IPS-18a (cell line): ENCODE measurements around the gene C2.

Source experiments
- H3K27ac ChIP-seq: one replicate; pipeline ENCODE4 v1.5.1; 2013; ENCODE audit warnings: low read length
- H3K27me3 ChIP-seq: one replicate; pipeline ENCODE4 v1.6.1; 2013; ENCODE audit warnings: mild to moderate bottlenecking, low read length; ENCODE audit not compliant: control insufficient read depth, insufficient read depth
- H3K36me3 ChIP-seq: one replicate; pipeline ENCODE4 v1.6.1; 2013; ENCODE audit warnings: low read depth, low read length; ENCODE audit not compliant: control insufficient read depth
- H3K4me1 ChIP-seq: one replicate; pipeline ENCODE4 v1.6.1; 2013; ENCODE audit warnings: low read depth, low read length; ENCODE audit not compliant: control insufficient read depth
- H3K4me3 ChIP-seq: one replicate; pipeline ENCODE4 v1.5.1; 2013; ENCODE audit warnings: low read length
- H3K9ac ChIP-seq: one replicate; pipeline ENCODE4 v1.6.1; 2013; ENCODE audit warnings: mild to moderate bottlenecking, low read length, moderate library complexity
- H3K9me3 ChIP-seq: one replicate; pipeline ENCODE4 v1.6.1; 2013; ENCODE audit warnings: low read depth, low read length; ENCODE audit not compliant: control insufficient read depth

Gene C2

GRCh38 chr6:31965700-31966099 is 38.2 kb downstream of the C2 start:
- H3K36me3 ChIP-seq = peaks cover 70% of the 10 kb centered on the region
- H3K27me3 ChIP-seq = no peaks in the 10 kb centered on the region
- no peak overlapping the region for H3K4me3 ChIP-seq
- H3K4me1 ChIP-seq = no peaks in the 10 kb centered on the region
- H3K9ac ChIP-seq = no peak overlapping the region
- no peak overlapping the region for H3K27ac ChIP-seq
- no peaks in the 10 kb centered on the region for H3K9me3 ChIP-seq

GRCh38 chr6:31966506-31966905 is 39.0 kb downstream of the C2 start:
- H3K36me3 ChIP-seq = peaks cover 67% of the 10 kb centered on the region

DNA sequence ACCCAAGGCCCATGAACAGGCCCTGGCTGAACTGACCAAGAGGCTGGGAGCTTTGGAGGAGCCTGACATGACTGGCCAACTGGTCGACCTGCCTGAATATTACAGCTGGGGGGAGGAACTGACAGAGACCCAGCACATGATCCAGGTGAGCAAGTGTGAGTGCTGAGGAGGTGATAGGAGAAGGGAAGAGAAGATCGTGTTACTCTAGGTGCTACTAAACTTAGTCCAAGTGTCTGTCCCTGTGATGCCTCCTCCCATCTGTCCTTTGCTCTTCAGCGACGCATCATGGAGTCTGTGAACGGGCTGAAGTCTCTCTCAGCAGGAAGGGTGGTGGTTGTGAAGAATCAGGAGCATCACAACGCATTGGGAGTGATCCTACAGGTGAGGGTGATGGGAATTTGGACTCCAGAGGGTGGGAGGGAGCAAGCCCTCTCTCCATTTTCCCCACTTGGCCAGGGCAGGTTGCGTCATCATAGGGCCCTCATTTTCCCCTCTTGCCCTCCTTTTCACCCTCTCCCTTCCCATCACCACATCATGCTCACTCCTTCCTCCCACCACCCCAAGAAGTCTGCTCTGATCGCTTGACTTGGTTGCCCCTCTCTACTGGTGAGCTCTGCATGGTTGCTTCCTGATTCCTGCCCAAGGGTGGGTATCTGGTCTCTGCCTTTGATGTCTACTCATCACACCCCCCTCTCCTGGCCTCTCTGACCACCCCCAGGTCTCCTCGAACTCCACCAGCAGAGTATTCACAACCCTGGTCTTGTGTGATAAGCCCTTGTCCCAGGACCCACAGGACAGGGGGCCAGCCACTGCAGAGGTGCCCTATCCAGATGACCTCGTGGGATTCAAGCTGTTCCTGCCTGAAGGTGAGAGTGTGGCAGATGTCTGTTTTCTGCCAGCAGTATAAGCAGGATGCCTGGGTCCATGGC is 39.7 kb downstream of the C2 start:
- Histone ChIP-seq H3K9ac (no peak overlapping the region), H3K9me3 (no peaks in the 10 kb centered on the region), H3K27ac (no peak overlapping the region), H3K36me3 (peaks cover 59% of the 10 kb centered on the region), H3K4me3 (no peak overlapping the region), H3K27me3 (no peaks in the 10 kb centered on the region), H3K4me1 (no peaks in the 10 kb centered on the region)

More at GRCh38 chr6:31966506-31966905, 39.0 kb downstream of the C2 start:
- Histone ChIP-seq H3K27ac (no peak overlapping the region), H3K9me3 (no peaks in the 10 kb centered on the region), H3K4me3 (no peak overlapping the region), H3K4me1 (no peaks in the 10 kb centered on the region), H3K9ac (no peak overlapping the region), H3K27me3 (no peaks in the 10 kb centered on the region)

DNA sequence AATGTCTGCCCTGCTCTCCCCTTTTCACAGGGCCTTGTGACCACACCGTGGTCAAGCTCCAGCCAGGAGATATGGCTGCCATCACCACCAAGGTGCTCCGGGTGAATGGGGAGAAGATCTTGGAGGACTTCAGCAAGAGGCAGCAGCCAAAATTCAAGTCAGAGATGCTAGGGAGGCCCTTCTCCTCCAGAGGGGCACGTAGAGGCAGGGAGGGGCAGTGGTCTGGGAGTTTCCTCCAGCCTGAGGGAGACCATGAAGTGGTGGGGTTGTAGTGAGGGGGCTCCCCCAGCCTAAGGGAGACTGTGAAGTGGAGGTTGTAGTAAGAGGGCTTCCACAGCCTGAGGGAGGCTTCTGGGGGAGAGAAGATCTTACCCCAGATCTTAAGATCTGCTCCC is 40.4 kb downstream of the C2 start:
- Histone ChIP-seq H3K27me3 (no peaks in the 10 kb centered on the region), H3K27ac (no peak overlapping the region), H3K9me3 (no peaks in the 10 kb centered on the region), H3K36me3 (peaks cover 52% of the 10 kb centered on the region), H3K4me3 (no peak overlapping the region), H3K9ac (no peak overlapping the region), H3K4me1 (peaks cover 2% of the 10 kb centered on the region)

- peaks cover 48% of the 10 kb centered on the region for H3K36me3 ChIP-seq
- H3K27me3 ChIP-seq = no peaks in the 10 kb centered on the region
- H3K4me1 ChIP-seq = peaks cover 5% of the 10 kb centered on the region
- H3K9ac ChIP-seq = no peak overlapping the region
- no peak overlapping the region for H3K27ac ChIP-seq
- no peaks in the 10 kb centered on the region for H3K9me3 ChIP-seq
- no peak overlapping the region for H3K4me3 ChIP-seq
These were observed 40.8 kb downstream of the C2 start for GRCh38 chr6:31968326-31968725.

DNA sequence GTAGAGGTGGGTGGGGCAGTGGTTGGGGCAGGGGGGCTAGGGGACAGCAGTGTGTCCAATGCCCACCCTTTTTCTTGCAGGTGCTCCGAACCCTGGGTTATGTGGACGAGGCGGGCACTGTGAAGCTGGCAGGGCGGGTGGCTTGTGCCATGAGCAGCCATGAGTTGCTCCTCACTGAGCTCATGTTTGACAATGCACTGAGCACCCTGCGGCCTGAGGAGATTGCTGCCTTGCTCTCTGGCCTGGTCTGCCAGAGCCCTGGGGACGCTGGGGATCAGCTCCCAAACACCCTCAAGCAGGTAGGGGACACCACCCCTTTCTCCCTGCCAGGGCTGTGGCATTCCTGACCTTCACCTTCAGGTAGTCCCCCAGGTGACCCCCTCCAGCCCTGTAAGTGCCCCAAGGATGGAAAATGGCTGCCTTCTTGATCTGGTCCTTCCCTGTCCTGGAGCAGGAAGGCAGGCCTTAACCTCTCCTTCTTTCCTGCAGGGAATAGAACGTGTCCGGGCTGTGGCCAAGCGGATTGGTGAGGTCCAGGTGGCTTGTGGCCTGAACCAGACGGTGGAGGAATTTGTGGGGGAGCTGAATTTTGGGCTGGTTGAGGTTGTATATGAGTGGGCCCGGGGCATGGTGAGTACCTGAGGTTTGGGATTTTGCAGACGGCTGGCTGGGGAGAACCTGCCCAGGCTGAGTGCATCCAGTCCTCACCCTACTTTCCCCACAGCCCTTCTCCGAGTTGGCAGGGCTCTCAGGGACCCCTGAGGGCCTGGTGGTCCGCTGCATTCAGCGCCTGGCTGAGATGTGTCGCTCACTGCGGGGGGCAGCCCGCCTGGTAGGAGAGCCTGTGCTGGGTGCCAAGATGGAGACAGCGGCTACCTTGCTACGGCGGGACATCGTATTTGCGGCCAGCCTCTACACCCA is 41.5 kb downstream of the C2 start:
- H3K4me1 ChIP-seq = peaks cover 5% of the 10 kb centered on the region
- no peak overlapping the region for H3K4me3 ChIP-seq
- no peak overlapping the region for H3K9ac ChIP-seq
- H3K27ac ChIP-seq = no peak overlapping the region
- no peaks in the 10 kb centered on the region for H3K27me3 ChIP-seq
- H3K36me3 ChIP-seq = peaks cover 42% of the 10 kb centered on the region
- H3K9me3 ChIP-seq = no peaks in the 10 kb centered on the region

DNA sequence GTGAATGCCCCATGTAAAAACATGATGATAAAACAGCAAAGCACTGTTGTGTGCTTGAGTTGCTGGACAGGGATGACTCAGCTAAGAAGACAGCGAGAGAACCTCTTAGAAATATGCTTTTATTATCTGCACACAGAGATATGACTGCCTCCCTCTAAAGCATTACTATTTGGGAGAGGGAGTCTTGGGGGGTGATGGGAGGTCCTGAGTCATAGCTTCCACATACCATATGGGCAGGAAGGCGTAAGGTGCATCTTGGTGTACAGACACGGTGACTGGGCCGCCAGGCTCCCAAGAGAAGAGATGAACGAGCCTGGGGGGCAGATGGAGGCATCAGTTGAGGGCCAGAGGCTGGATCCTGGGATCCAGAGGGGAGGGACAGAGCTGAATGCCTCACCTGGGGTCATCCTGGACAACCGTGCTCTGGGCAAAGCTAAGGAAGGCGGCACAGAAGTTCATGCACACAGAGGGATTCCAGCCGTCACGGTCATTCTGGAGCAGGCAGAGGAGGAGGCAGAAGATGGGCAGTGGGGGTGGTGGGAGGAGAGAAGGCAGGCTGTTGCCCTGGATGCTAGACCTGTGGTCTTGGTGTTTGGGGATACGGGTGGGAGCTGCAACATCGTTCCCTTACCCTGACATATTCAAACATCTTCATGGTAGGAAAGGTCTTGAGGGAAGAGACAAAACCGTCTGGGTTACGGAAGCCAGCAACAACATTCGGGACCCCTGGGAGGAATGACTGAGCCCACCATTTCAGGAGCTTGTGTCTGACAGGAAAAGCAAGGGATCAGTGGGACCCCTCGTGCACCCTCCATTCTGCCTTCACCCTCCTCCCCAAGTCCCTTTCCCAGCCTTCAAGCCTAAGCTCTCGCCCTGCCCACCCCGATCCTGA is 42.4 kb downstream of the C2 start:
- Histone ChIP-seq H3K27me3 (no peaks in the 10 kb centered on the region), H3K27ac (no peak overlapping the region), H3K4me1 (peaks cover 5% of the 10 kb centered on the region), H3K4me3 (no peak overlapping the region), H3K9me3 (no peaks in the 10 kb centered on the region), H3K36me3 (peaks cover 36% of the 10 kb centered on the region), H3K9ac (no peak overlapping the region)

- Histone ChIP-seq H3K4me1 (peaks cover 5% of the 10 kb centered on the region), H3K9ac (no peak overlapping the region), H3K9me3 (no peaks in the 10 kb centered on the region), H3K36me3 (peaks cover 33% of the 10 kb centered on the region), H3K27me3 (no peaks in the 10 kb centered on the region), H3K4me3 (peak overlapping the region; percentile 91), H3K27ac (no peak overlapping the region)
These were observed 43.2 kb downstream of the C2 start for GRCh38 chr6:31970604-31971271.

DNA sequence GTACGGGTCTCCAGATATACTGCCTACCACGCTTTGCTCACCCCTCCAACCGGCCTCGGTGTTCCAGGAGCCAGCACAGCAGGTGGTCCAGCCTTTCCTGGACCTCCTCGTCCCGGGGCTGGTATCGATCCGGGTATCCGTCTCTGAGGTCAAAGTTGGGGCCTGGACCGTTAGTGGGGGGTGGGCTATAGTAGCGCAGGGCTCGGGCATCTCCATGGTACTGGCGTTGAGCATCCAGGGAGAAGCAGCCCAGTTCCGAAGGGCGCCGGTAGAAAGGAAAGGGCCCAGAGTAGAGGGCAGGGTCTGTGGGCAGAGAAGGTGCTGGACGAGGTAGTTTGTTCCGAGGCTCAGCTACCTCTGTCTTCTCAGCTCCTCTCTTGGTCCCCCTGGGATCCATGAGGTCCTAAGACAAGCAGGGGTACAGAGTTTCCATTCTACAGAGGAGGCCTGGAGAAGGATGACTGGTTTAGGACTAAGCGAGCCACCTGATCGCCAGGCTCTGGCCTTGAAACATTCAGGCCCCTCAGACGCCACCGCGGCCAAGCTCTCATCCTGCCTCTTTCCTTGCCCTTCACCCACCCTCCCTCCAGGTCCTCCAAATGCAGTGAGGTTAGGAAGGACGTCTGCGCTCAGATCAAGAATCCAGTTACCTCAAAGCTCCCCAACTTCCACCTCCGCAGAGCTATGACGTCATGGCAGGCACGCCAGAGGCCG is 43.9 kb downstream of the C2 start:
- H3K9me3 ChIP-seq = no peaks in the 10 kb centered on the region
- H3K4me3 ChIP-seq = peak overlapping the region; percentile 91
- peak overlapping the region; percentile 89 for H3K27ac ChIP-seq
- H3K4me1 ChIP-seq = peaks cover 5% of the 10 kb centered on the region
- no peaks in the 10 kb centered on the region for H3K27me3 ChIP-seq
- H3K36me3 ChIP-seq = peaks cover 28% of the 10 kb centered on the region
- H3K9ac ChIP-seq = peak overlapping the region; percentile 59

GRCh38 chr6:31971993-31972708 is 44.6 kb downstream of the C2 start, which contains the start of gene DXO:
DXO (minus strand) TSS chr6:31972138; CDS start chr6:31971675, 463 bp downstream.
- no peaks in the 10 kb centered on the region for H3K27me3 ChIP-seq
- peak within 1 kb of the TSS; percentile 89 for H3K27ac ChIP-seq
- peak within 1 kb of the TSS; percentile 59 for H3K9ac ChIP-seq
- H3K4me1 ChIP-seq = peaks cover 5% of the 10 kb centered on the region
- H3K36me3 ChIP-seq = peaks cover 21% of the 10 kb centered on the region
- no peaks in the 10 kb centered on the region for H3K9me3 ChIP-seq
- peak within 1 kb of the TSS; percentile 91 for H3K4me3 ChIP-seq
